Keratinocyte (primary cell): ENCODE measurements around the gene OTOP1.
"Not testable (repeated sequence)": the region's sequence is repeated elsewhere in the genome, so short reads cannot be mapped to it uniquely, and the experiment has no call there.

ENCODE experiments used
- CTCF ChIP-seq, 3 experiments: IDR thresholded peaks in 1 of 3; conservative IDR thresholded peaks in 1 of 3; optimal IDR thresholded peaks in 1 of 3; 2 replicates in 2 of 3; 3 replicates in 1 of 3; pipeline versions ENCODE3 to v1.5.1; 2011; ENCODE audit warnings: low read length in 3 of 3, mild to moderate bottlenecking in 3 of 3, moderate library complexity in 2 of 3, control low read depth in 1 of 3, inconsistent platforms in 1 of 3; ENCODE audit not compliant: insufficient read depth in 2 of 3; ENCODE audit errors: extremely low read depth in 1 of 3
- EZH2 ChIP-seq: IDR thresholded peaks from one replicate; pipeline ENCODE4 v1.6.1; 2012; ENCODE audit warnings: inconsistent platforms, mild to moderate bottlenecking, low read length, moderate library complexity

- not testable (repeated sequence) for TF ChIP-seq CTCF (optimal IDR thresholded peaks at IDR 0.05 in 1 of 3, IDR thresholded peaks at IDR 0.05 in 1 of 3, conservative IDR thresholded peaks at IDR 0.05 in 1 of 3; ENCODE audit: extremely low read depth in 1 of 3, insufficient read depth in 2 of 3, low read length in 3 of 3); EZH2
These were observed 65.6 kb downstream of the OTOP1 start for GRCh38 chr4:4160956-4161665.
